C4-2B (cell line): Measurements from ENCODE around the gene ANKRD1.

Source experiments
- H3K27ac ChIP-seq: fragments of 450-650 bp; 2 replicates; pipeline ENCODE4 v1.5.1; 2017
- ZFX ChIP-seq: fragments of 450-650 bp; IDR thresholded peaks from 2 replicates; pipeline ENCODE4 v1.6.1; 2017
- TF ChIP-seq, protein P1 (sequence below): fragments of 450-650 bp; conservative IDR thresholded peaks from 2 replicates; pipeline ENCODE4 v1.5.1; 2017; ENCODE audit warnings: mild to moderate bottlenecking

ANKRD1 gene

GRCh38 chr10:90921906-90922305 is 1.0 kb upstream of the ANKRD1 start:
- TF ChIP-seq ZFX: no peak
- TF ChIP-seq, protein P1, sequence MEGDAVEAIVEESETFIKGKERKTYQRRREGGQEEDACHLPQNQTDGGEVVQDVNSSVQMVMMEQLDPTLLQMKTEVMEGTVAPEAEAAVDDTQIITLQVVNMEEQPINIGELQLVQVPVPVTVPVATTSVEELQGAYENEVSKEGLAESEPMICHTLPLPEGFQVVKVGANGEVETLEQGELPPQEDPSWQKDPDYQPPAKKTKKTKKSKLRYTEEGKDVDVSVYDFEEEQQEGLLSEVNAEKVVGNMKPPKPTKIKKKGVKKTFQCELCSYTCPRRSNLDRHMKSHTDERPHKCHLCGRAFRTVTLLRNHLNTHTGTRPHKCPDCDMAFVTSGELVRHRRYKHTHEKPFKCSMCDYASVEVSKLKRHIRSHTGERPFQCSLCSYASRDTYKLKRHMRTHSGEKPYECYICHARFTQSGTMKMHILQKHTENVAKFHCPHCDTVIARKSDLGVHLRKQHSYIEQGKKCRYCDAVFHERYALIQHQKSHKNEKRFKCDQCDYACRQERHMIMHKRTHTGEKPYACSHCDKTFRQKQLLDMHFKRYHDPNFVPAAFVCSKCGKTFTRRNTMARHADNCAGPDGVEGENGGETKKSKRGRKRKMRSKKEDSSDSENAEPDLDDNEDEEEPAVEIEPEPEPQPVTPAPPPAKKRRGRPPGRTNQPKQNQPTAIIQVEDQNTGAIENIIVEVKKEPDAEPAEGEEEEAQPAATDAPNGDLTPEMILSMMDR: no peak
- H3K27ac ChIP-seq: no peak overlapping the region

- TF ChIP-seq, protein P1: no peak
- TF ChIP-seq ZFX: no peak
- H3K27ac ChIP-seq: no peak overlapping the region
Measured at GRCh38 chr10:90919683-90920574, 958 bp downstream of the ANKRD1 start.

DNA sequence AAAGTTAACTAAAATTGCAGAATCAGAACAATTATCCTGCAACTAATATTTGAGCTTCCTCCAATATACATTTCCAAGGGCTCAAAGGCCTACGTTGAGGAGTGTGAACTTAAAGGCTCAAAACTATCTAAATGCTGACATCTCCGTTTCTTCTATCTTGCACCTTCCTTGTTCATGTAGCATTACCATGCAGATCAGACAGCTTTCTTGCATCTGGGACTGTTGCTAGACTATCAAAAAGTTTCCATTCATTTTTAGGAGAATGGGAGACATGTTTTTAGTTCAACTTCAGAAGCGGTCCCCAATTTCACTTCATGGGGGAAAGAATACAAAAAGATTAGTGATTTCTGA is 2.9 kb downstream of the ANKRD1 start:
- no peak overlapping the region for H3K27ac ChIP-seq
- TF ChIP-seq ZFX: no peak
- TF ChIP-seq, protein P1: no peak

- H3K27ac ChIP-seq: no peak overlapping the region; the same call in 1 of the 2 replicates
- TF ChIP-seq, protein P1: no peak
- no peak for TF ChIP-seq ZFX
Measured at GRCh38 chr10:90917238-90917967, 3.5 kb downstream of the ANKRD1 start.

DNA sequence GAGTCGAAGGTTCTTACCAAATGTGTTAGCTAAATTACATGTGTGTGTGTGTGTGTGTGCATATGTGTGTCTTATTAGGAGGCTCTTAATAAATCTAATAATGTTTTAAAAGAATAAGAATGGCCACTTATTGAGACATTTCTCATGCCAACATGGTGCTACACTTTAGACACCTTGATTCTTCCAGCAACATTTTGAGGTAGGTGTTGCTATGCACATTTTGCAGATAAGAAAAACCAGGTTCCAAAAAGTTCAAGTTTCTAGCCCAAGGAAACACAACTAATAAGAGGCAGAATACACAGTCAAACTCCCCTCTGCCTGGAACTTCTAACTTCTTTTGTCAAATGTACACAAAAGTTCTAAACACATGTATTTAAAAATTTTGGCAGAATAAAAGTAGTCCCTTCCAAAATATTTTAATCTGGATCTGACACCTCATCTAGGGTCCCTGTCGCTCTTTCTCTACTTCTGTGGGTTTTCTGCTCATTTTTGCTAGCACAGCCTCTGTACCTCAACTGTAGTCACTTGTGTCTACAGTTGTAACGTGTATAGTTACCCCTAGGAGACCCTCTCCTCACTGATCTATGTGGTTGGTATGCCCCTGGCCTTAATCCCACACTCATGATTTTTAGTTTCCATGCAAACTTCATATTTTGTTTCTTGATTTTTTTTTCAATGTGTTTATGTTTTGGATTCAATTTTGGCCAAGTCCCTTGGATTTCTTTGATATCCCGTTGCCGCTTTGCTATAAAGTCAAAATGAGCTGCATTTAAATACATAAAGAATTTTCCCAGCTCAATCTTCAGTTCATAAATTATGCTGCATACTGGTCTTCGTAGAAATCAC is 4.3 kb downstream of the ANKRD1 start:
- TF ChIP-seq, protein P1: no peak
- no peak for TF ChIP-seq ZFX
- no peak overlapping the region; the same call in 1 of the 2 replicates for H3K27ac ChIP-seq

- H3K27ac ChIP-seq: no peak overlapping the region
- no peak for TF ChIP-seq ZFX
- TF ChIP-seq, protein P1: no peak
Measured at GRCh38 chr10:90915766-90916075, 5.2 kb downstream of the ANKRD1 start.
